ENCODE results near the gene SULT2B1.
A peak's percentile ranks its signal among the peaks of the same experiment; 100 is the strongest.
"Not testable (repeated sequence)": the region's sequence is repeated elsewhere in the genome, so short reads cannot be mapped to it uniquely, and the experiment has no call there.

Gene SULT2B1

DNA sequence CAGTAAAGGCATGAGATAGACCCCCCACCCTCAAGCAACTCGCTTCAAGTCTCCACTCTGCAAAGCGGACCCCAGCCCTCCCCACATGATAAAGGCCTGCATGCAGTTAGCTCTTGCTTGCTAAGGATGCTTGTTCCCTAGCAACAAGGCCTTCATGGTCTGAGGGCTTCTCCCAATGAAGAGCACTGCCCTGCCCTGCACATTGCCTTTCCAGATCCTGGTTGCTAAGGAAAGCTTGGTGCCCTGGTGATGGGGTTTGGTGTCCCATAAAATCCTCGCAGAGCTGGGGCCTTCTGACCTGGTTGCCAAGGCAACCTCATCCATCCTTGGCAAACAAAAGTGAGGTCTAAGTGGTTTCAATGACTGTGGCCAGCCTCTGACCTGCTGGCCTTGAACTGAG, 79.3 kb downstream of the SULT2B1 start:
- TF ChIP-seq, protein P1, sequence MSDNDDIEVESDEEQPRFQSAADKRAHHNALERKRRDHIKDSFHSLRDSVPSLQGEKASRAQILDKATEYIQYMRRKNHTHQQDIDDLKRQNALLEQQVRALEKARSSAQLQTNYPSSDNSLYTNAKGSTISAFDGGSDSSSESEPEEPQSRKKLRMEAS (IDR thresholded peaks at IDR 0.05; ENCODE audit: low read depth, low read length) = no peak
- TF ChIP-seq POLR2A (IDR thresholded peaks at IDR 0.05; ENCODE audit: extremely low read depth, insufficient read length) = no peak
- TF ChIP-seq MYC (IDR thresholded peaks at IDR 0.05; ENCODE audit: low read depth, low read length) = no peak
- TF ChIP-seq, protein P2, sequence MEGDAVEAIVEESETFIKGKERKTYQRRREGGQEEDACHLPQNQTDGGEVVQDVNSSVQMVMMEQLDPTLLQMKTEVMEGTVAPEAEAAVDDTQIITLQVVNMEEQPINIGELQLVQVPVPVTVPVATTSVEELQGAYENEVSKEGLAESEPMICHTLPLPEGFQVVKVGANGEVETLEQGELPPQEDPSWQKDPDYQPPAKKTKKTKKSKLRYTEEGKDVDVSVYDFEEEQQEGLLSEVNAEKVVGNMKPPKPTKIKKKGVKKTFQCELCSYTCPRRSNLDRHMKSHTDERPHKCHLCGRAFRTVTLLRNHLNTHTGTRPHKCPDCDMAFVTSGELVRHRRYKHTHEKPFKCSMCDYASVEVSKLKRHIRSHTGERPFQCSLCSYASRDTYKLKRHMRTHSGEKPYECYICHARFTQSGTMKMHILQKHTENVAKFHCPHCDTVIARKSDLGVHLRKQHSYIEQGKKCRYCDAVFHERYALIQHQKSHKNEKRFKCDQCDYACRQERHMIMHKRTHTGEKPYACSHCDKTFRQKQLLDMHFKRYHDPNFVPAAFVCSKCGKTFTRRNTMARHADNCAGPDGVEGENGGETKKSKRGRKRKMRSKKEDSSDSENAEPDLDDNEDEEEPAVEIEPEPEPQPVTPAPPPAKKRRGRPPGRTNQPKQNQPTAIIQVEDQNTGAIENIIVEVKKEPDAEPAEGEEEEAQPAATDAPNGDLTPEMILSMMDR (IDR thresholded peaks at IDR 0.05; ENCODE audit: low read depth, low read length) = no peak
- H3K4me3 ChIP-seq (ENCODE audit: low read depth, low read length) = no peak overlapping the region
- DNase-seq (ENCODE audit: low read depth) = peak; percentile 69

DNA sequence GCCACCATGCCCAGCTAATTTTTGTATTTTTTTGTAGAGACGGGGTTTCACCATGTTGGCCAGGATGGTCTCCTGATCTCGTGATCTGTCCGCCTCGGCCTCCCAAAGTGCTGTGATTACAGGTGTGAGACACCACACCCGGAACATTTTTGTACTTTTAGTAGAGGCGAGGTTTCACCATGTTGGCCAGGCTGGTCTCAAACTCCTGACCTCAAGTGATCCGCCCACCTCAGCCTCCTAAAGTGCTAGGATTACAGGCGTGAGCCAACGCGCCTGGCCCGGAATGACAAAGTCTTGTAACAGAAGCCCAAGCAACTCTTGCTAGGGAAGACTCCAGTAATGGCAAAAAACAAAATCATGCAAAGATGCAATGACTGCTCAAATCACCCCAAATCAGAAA, 80.3 kb downstream of the SULT2B1 start:
- H3K4me3 ChIP-seq (ENCODE audit: low read depth, low read length); DNase-seq (ENCODE audit: low read depth): not testable (repeated sequence)

DNA sequence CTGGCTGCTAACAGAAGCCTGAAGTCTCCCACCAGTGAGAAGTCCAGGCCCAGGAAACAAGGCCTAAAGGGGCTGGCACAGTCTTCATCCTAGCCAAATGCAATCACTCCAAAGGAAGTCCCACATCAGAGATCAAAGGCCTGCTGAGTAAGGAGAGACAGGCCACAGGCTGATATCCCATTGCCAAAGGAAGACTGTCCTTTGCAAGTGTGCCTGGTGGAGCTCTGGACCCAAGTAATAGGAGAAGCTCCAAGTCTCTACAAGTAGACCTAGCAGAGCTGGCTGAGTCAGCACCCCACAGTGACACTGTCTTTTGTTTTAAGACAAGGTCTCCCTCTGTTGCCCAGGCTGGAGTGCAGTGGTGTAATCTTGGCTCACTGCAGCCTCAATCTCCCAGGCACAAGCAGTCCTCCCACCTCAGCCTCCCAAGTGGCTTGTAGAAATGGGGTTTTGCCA, 80.7 kb downstream of the SULT2B1 start:
- TF ChIP-seq MYC (IDR thresholded peaks at IDR 0.05; ENCODE audit: low read depth, low read length) = no peak
- TF ChIP-seq, protein P2 (IDR thresholded peaks at IDR 0.05; ENCODE audit: low read depth, low read length) = peak; percentile 15
- peak; percentile 87 for DNase-seq (ENCODE audit: low read depth)
- H3K4me3 ChIP-seq (ENCODE audit: low read depth, low read length) = no peak overlapping the region

DNA sequence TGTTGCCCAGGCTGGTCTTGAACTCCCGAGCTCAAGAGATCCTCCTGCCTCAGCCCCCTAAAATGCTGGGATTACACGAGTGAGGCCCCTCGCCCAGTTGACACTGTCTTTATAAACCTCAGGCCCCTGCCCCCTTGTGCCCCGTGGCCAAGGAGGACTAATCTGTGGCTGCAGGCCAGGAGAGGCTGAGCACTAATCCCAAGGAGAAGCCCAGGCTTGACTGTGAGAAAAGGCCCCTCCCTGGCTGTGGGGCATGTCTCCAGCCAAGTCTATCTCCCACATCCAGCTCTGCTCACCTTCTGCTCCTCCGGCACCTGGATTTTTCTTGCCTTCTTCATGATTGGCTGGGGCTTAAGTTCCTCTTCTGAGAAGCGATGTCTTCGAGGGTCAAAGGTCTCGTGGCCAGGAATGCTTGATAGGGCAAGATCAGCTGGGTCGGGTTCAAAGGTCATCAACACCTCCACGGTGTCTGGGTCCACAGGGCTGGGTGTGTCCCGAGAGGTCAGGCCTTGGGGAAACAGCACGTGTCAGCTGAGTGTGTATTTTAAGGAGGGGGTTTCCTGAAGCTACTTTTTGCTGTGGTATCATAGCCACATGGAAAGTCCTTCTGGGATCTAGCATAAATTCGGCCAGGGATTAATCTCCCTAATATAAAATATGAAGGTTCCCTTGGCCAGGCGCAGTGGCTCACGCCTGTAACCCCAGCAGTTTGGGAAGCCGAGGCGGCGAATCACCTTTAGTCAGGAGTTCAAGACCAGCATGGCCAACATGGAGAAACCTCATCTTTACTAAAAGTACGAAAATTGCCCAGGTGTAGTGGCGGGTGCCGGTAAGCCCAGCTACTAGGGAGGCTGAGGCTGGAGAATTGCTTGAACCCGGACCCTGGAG, 81.4 kb downstream of the SULT2B1 start:
- peak; percentile 74 for DNase-seq (ENCODE audit: low read depth)
- H3K4me3 ChIP-seq (ENCODE audit: low read depth, low read length) = peak overlapping the region; percentile 54
- TF ChIP-seq, protein P2 (IDR thresholded peaks at IDR 0.05; ENCODE audit: low read depth, low read length) = no peak
- no peak for TF ChIP-seq POLR2A (IDR thresholded peaks at IDR 0.05; ENCODE audit: extremely low read depth, insufficient read length)
- TF ChIP-seq, protein P1 (IDR thresholded peaks at IDR 0.05; ENCODE audit: low read depth, low read length) = no peak
- no peak for TF ChIP-seq MYC (IDR thresholded peaks at IDR 0.05; ENCODE audit: low read depth, low read length)

DNA sequence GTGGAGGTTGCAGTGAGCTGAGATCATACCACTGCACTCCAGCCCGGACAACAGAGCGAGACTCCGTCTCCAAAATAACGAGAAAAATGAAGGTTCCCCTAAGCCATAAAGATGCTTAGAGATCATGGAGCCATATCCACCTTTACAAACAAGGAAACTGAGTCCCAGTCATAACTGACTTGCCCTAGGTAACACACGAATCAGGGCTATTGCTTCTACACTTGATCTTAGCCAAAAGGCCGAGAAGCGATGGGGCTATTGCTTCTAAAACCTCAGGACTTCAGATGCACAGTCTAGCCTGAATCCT, 82.0 kb downstream of the SULT2B1 start:
- peak overlapping the region; percentile 54 for H3K4me3 ChIP-seq (ENCODE audit: low read depth, low read length)
- TF ChIP-seq, protein P1 (IDR thresholded peaks at IDR 0.05; ENCODE audit: low read depth, low read length) = no peak
- TF ChIP-seq POLR2A (IDR thresholded peaks at IDR 0.05; ENCODE audit: extremely low read depth, insufficient read length) = no peak
- TF ChIP-seq, protein P2 (IDR thresholded peaks at IDR 0.05; ENCODE audit: low read depth, low read length) = no peak
- no peak for DNase-seq (ENCODE audit: low read depth)

DNA sequence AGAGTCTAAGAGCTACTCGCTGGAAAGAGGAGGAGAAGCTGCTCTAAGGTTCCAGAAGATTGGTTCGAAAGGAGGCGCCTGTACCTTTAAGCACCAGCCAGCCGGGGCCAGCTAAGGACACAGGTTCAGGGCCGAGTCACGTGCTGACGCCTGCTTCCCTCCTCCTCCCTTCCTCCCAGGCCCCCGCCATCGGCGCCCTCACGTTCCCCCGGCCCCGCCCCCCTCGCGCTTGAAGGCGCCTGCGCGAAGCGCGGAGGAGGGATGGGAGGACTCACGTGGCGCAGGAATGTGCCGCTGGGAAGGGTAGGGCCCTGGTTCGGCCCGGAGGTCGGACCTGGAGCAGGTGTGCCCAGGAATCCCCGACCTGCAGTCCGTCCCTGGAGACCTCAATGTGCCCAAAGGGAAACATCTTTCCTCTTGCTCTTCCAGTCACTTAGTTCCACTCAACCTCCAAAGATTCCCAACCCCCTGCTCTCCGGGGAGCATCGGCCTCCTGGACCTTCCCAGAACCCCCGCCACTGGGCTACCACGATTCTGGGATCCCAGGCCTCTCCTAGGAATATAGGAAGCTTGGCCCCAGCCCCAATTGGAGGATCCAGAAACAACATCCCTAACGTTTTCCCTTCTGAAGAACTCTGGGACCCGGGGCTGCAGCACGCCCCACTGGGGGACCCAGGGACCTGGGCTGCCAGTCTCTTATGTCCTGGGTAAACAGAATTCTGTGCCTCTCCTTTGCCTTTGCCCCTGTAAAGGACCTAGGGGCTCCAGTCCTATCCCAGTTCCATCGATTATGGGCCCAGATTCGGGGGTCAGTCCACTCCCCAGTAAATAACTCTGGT, 82.7 kb downstream of the SULT2B1 start:
- peak overlapping the region; percentile 58 for H3K4me3 ChIP-seq (ENCODE audit: low read depth, low read length)
- peak; percentile 100 for DNase-seq (ENCODE audit: low read depth)
- TF ChIP-seq, protein P2 (IDR thresholded peaks at IDR 0.05; ENCODE audit: low read depth, low read length) = no peak
- TF ChIP-seq POLR2A (IDR thresholded peaks at IDR 0.05; ENCODE audit: extremely low read depth, insufficient read length) (no peak), MYC (IDR thresholded peaks at IDR 0.05; ENCODE audit: low read depth, low read length) (no peak)
- TF ChIP-seq, protein P1 (IDR thresholded peaks at IDR 0.05; ENCODE audit: low read depth, low read length) = no peak

All from NB4 (cell line).